ENCODE results near the gene MAN1A1.

GRCh38 chr6:119158057-119158848, 191.3 kb downstream of the MAN1A1 start:
- no peak for TF ChIP-seq SP1 (IDR thresholded peaks at IDR 0.05)
- TF ChIP-seq FOXK2 (IDR thresholded peaks at IDR 0.05), result no peak
- no peak for TF ChIP-seq ELF4 (IDR thresholded peaks at IDR 0.05)
- TF ChIP-seq L3MBTL2 (conservative IDR thresholded peaks at IDR 0.05), result no peak
- TF ChIP-seq, protein P1, sequence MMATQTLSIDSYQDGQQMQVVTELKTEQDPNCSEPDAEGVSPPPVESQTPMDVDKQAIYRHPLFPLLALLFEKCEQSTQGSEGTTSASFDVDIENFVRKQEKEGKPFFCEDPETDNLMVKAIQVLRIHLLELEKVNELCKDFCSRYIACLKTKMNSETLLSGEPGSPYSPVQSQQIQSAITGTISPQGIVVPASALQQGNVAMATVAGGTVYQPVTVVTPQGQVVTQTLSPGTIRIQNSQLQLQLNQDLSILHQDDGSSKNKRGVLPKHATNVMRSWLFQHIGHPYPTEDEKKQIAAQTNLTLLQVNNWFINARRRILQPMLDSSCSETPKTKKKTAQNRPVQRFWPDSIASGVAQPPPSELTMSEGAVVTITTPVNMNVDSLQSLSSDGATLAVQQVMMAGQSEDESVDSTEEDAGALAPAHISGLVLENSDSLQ (IDR thresholded peaks at IDR 0.05), result no peak
- TF ChIP-seq ARNT (IDR thresholded peaks at IDR 0.05), result no peak
- TF ChIP-seq BHLHE40 (IDR thresholded peaks at IDR 0.05; ENCODE audit: borderline replicate concordance), result no peak
- no peak for TF ChIP-seq FOXA1 (IDR thresholded peaks at IDR 0.05)
